IMR-90 (cell line): ENCODE data around the gene ATP7A. TPM values are rescaled to one million over a fixed set of nuclear protein-coding genes. Genes with fewer than 3 reads are reported as not detected.

Experiments used
- ATAC-seq: fragments of 200-7000 bp; cut with Tn5 transposase; 2 replicates; pipeline ENCODE4 v1.9.1; 2020; ENCODE audit warnings: low read depth, mild to moderate bottlenecking, moderate library complexity
- BruUV-seq: library from RNA; stranded (reverse); fragments of 400-500 nt; replicated peaks from 2 replicates; lab custom pipeline; 2021; lab: Mats Ljungman, UMichigan
- CTCF ChIA-PET: fragments of 300-600 bp; formaldehyde crosslinking; extraction: SDS; loops from one replicate; lab custom pipeline; 2021; ENCODE audit warnings: antibody characterized with exemption; lab: Yijun Ruan, JAX
- POLR2A ChIA-PET: fragments of 300-600 bp; sonication (Branson Sonifier 250); formaldehyde crosslinking; loops from one replicate; lab custom pipeline; 2022; ENCODE audit warnings: antibody characterized with exemption; ENCODE audit not compliant: unreplicated experiment; lab: Charles Lee
- DNase-seq: peaks from one replicate; pipeline ENCODE4 v3.0.0; 2013
- H2AFZ ChIP-seq: replicated peaks from 2 replicates; pipeline ENCODE3; 2013; ENCODE audit warnings: low read length, mild to moderate bottlenecking; ENCODE audit not compliant: poor library complexity
- H2AK5ac ChIP-seq: 2 replicates; pipeline ENCODE4 v1.6.1; 2013; ENCODE audit warnings: low read depth, low read length, inconsistent platforms
- H2AK9ac ChIP-seq: replicated peaks from 2 replicates; pipeline ENCODE3; 2013; ENCODE audit warnings: mild to moderate bottlenecking, low read depth, low read length, moderate library complexity; ENCODE audit not compliant: poor library complexity
- H2BK120ac ChIP-seq: 2 replicates; pipeline ENCODE4 v1.6.1; 2013; ENCODE audit warnings: low read depth, low read length, inconsistent platforms
- H2BK15ac ChIP-seq: 3 replicates; pipeline ENCODE4 v1.6.1; 2013; ENCODE audit warnings: low read depth, low read length, inconsistent platforms
- H2BK20ac ChIP-seq: 2 replicates; pipeline ENCODE4 v1.6.1; 2013; ENCODE audit warnings: low read depth, mild to moderate bottlenecking, inconsistent platforms, low read length, moderate library complexity
- H2BK5ac ChIP-seq: 2 replicates; pipeline ENCODE4 v1.6.1; 2013; ENCODE audit warnings: mild to moderate bottlenecking, low read depth, low read length, inconsistent platforms; ENCODE audit not compliant: poor library complexity, severe bottlenecking
- H3K14ac ChIP-seq: replicated peaks from 2 replicates; pipeline ENCODE4 v1.6.1; 2013; ENCODE audit warnings: low read depth, low read length, inconsistent platforms
- H3K18ac ChIP-seq: 2 replicates; pipeline ENCODE4 v1.6.1; 2013; ENCODE audit warnings: low read depth, low read length, control low read depth
- H3K23ac ChIP-seq: 2 replicates; pipeline ENCODE4 v1.6.1; 2013; ENCODE audit warnings: low read depth, low read length, inconsistent platforms
- H3K27ac ChIP-seq: 2 replicates; pipeline ENCODE4 v1.5.1; 2013; ENCODE audit warnings: mild to moderate bottlenecking, control low read depth, low read length; ENCODE audit not compliant: insufficient read depth
- H3K27me3 ChIP-seq: 2 replicates; pipeline ENCODE4 v1.6.1; 2013; ENCODE audit warnings: low read length; ENCODE audit not compliant: control insufficient read depth, insufficient read depth
- H3K36me3 ChIP-seq: 2 replicates; pipeline ENCODE4 v1.6.1; 2013; ENCODE audit warnings: low read length, mixed read lengths; ENCODE audit not compliant: control insufficient read depth, insufficient read depth
- H3K4ac ChIP-seq: 2 replicates; pipeline ENCODE4 v1.6.1; 2013; ENCODE audit warnings: low read depth, low read length, inconsistent platforms
- H3K4me1 ChIP-seq: 2 replicates; pipeline ENCODE4 v1.6.1; 2013; ENCODE audit warnings: low read length, mixed read lengths; ENCODE audit not compliant: control insufficient read depth, insufficient read depth
- H3K4me2 ChIP-seq: 2 replicates; pipeline ENCODE4 v1.6.1; 2013; ENCODE audit warnings: low read depth, mild to moderate bottlenecking, control low read depth, low read length, moderate library complexity
- H3K4me3 ChIP-seq: 2 replicates; pipeline ENCODE4 v1.5.1; 2013; ENCODE audit warnings: low read depth, mild to moderate bottlenecking, control low read depth, low read length, moderate library complexity; ENCODE audit not compliant: insufficient read depth
- H3K56ac ChIP-seq: 2 replicates; pipeline ENCODE4 v1.6.1; 2013; ENCODE audit warnings: low read length, inconsistent platforms; ENCODE audit not compliant: insufficient read depth; ENCODE audit errors: extremely low read depth
- H3K79me1 ChIP-seq, 2 experiments: 2 replicates each; pipeline ENCODE4 v1.6.1; 2013; ENCODE audit warnings: low read length in 2 of 2, inconsistent platforms in 1 of 2, low read depth in 1 of 2
- H3K9ac ChIP-seq: 2 replicates; pipeline ENCODE4 v1.6.1; 2013; ENCODE audit warnings: low read depth, low read length, control low read depth
- H3K9me1 ChIP-seq: 2 replicates; pipeline ENCODE4 v1.6.1; 2013; ENCODE audit warnings: low read length, inconsistent platforms; ENCODE audit not compliant: insufficient read depth
- H3K9me3 ChIP-seq: 2 replicates; pipeline ENCODE4 v1.6.1; 2013; ENCODE audit warnings: low read length; ENCODE audit not compliant: control insufficient read depth, insufficient read depth
- H4K20me1 ChIP-seq: 2 replicates; pipeline ENCODE4 v1.6.1; 2013; ENCODE audit warnings: low read length, inconsistent platforms; ENCODE audit not compliant: insufficient read depth
- H4K5ac ChIP-seq: 2 replicates; pipeline ENCODE4 v1.6.1; 2013; ENCODE audit warnings: mild to moderate bottlenecking, low read depth, low read length, control low read depth
- H4K8ac ChIP-seq, 2 experiments: 2 replicates each; pipeline ENCODE4 v1.6.1; 2013; ENCODE audit warnings: low read depth in 2 of 2, low read length in 2 of 2, control low read depth in 1 of 2, inconsistent platforms in 1 of 2
- H4K91ac ChIP-seq: 2 replicates; pipeline ENCODE4 v1.6.1; 2013; ENCODE audit warnings: low read depth, low read length, inconsistent platforms; ENCODE audit not compliant: insufficient read depth
- BHLHE40 ChIP-seq: fragments of 150-350 bp; IDR thresholded peaks from 2 replicates; pipeline ENCODE4 v1.6.1; 2016; ENCODE audit warnings: mild to moderate bottlenecking, low read depth, low read length
- CEBPB ChIP-seq: IDR thresholded peaks from 2 replicates; pipeline ENCODE4 v1.6.1; 2012; ENCODE audit warnings: low read depth, low read length, improper control_type of control experiment
- CHD1 ChIP-seq: IDR thresholded peaks from 2 replicates; pipeline ENCODE4 v1.6.1; 2012; ENCODE audit warnings: low read depth, low read length, improper control_type of control experiment
- CTCF ChIP-seq: conservative IDR thresholded peaks from 2 replicates; pipeline ENCODE4 v1.5.1; 2012; ENCODE audit warnings: mild to moderate bottlenecking, low read depth, low read length, improper control_type of control experiment
- ELK1 ChIP-seq: fragments of 150-350 bp; IDR thresholded peaks from 2 replicates; pipeline ENCODE4 v1.6.1; 2016; ENCODE audit warnings: low read depth, mild to moderate bottlenecking, low read length, moderate library complexity, borderline replicate concordance
- FOS ChIP-seq: fragments of 150-350 bp; IDR thresholded peaks from 2 replicates; pipeline ENCODE4 v1.6.1; 2016; ENCODE audit warnings: low read depth, low read length
- MAFK ChIP-seq: IDR thresholded peaks from 2 replicates; pipeline ENCODE4 v1.6.1; 2012; ENCODE audit warnings: low read depth, low read length, improper control_type of control experiment
- MAZ ChIP-seq: IDR thresholded peaks from 2 replicates; pipeline ENCODE4 v1.6.1; 2012; ENCODE audit warnings: low read depth, mild to moderate bottlenecking, low read length, improper control_type of control experiment, moderate library complexity, borderline replicate concordance
- MXI1 ChIP-seq: IDR thresholded peaks from 2 replicates; pipeline ENCODE4 v1.6.1; 2012; ENCODE audit warnings: low read depth, mild to moderate bottlenecking, low read length, moderate library complexity, borderline replicate concordance
- NFE2L2 ChIP-seq: fragments of 150-350 bp; IDR thresholded peaks from 2 replicates; pipeline ENCODE4 v1.6.1; 2016; ENCODE audit warnings: low read depth, mild to moderate bottlenecking, low read length
- POLR2A ChIP-seq: IDR thresholded peaks from 2 replicates; pipeline ENCODE4 v1.6.1; 2012; ENCODE audit warnings: mild to moderate bottlenecking, low read depth, low read length
- RAD21 ChIP-seq: IDR thresholded peaks from 2 replicates; pipeline ENCODE4 v1.6.1; 2012; ENCODE audit warnings: low read length, improper control_type of control experiment
- RCOR1 ChIP-seq: IDR thresholded peaks from 2 replicates; pipeline ENCODE4 v1.6.1; 2012; ENCODE audit warnings: mild to moderate bottlenecking, low read length, improper control_type of control experiment; ENCODE audit not compliant: insufficient replicate concordance
- RFX5 ChIP-seq: IDR thresholded peaks from 2 replicates; pipeline ENCODE4 v1.8.0; 2012; ENCODE audit warnings: low read depth, mild to moderate bottlenecking, low read length, moderate library complexity
- SMC3 ChIP-seq: fragments of 150-350 bp; IDR thresholded peaks from 2 replicates; pipeline ENCODE4 v1.6.1; 2016; ENCODE audit warnings: low read depth, mild to moderate bottlenecking, antibody characterized with exemption, low read length, moderate library complexity
- USF2 ChIP-seq: fragments of 150-350 bp; IDR thresholded peaks from 2 replicates; pipeline ENCODE4 v1.6.1; 2017; ENCODE audit warnings: mild to moderate bottlenecking, antibody characterized with exemption, low read length, low read depth
- WGBS, 2 experiments: methylation state at CpG; one replicate each; pipeline versions ENCODE4 v1.1.5 to v1.1.7; 2013; ENCODE audit warnings: missing lambda C conversion rate in 2 of 2; ENCODE audit not compliant: insufficient read length in 1 of 2; ENCODE audit errors: extremely low coverage in 2 of 2; 5-methylcytosine and 5-hydroxymethylcytosine counted together
- dilution Hi-C: fragments of 300-500 bp; cut with HindIII; formaldehyde crosslinking; loops from one replicate; pipeline ENCODE4 v1.14.3; 2018; ENCODE audit warnings: low sequenced_read_pairs; ENCODE audit not compliant: unreplicated experiment
- in situ Hi-C: fragments of 300-500 bp; cut with MboI; formaldehyde crosslinking; loops from 3 replicates; pipeline ENCODE4 v1.14.3; 2019; ENCODE audit warnings: low sequenced_read_pairs, inconsistent platforms, mixed read lengths
- intact Hi-C: fragments of 100-400 bp; cut with micrococcal nuclease; formaldehyde crosslinking; loops from 2 replicates; pipeline ENCODE4 v1.10.0; 2022
- polyA plus RNA-seq, 3 experiments: library from polyadenylated mRNA; depleted of rRNA; stranded (reverse); fragments of >200 nt; gene quantifications; 2 replicates each; pipeline ENCODE4 v1.2.3, GENCODE V29; 2012; ENCODE audit warnings: low replicate concordance in 1 of 3
- total RNA-seq: library from RNA; depleted of rRNA; stranded (reverse); fragments of >200 nt; gene quantifications from 2 replicates; pipeline ENCODE4 v1.2.3, GENCODE V29; 2012

Gene ATP7A
- total and polyA plus RNA-seq, 2 of the 4 experiments (the other 2 are of a cell fraction): 4.2 to 22.4 TPM

GRCh38 chrX:77977518-77977917 is 67.0 kb downstream of the ATP7A start:
- Histone ChIP-seq H3K9ac (no peak overlapping the region), H4K20me1 (no peaks in the 10 kb centered on the region), H4K8ac (no peak overlapping the region), H3K4me1 (no peaks in the 10 kb centered on the region), H2BK5ac (no peak overlapping the region), H4K91ac (no peak overlapping the region), H3K23ac (no peak overlapping the region), H3K4me3 (no peak overlapping the region), H3K36me3 (no peaks in the 10 kb centered on the region), H3K27me3 (no peaks in the 10 kb centered on the region), H2BK15ac (no peak overlapping the region), H3K18ac (no peak overlapping the region), H3K14ac (no peak overlapping the region), H2AK5ac (no peak overlapping the region), H3K4ac (no peak overlapping the region), H3K79me1 (no peaks in the 10 kb centered on the region), H3K4me2 (no peak overlapping the region), H2AFZ (no peak overlapping the region), H2AK9ac (no peak overlapping the region), H3K27ac (no peak overlapping the region), H3K9me1 (no peaks in the 10 kb centered on the region), H2BK120ac (no peak overlapping the region), H2BK20ac (no peak overlapping the region), H4K5ac (no peak overlapping the region), H3K56ac (no peak overlapping the region), H3K9me3 (no peaks in the 10 kb centered on the region)
- in situ Hi-C loops (no loop called here), intact Hi-C loops (no loop called here), dilution Hi-C loops (no loop called here)
- TF ChIP-seq POLR2A (no peak), NFE2L2 (no peak), FOS (no peak), RCOR1 (no peak), CTCF (no peak), CHD1 (no peak), BHLHE40 (no peak), MAFK (no peak), USF2 (no peak), MXI1 (no peak), SMC3 (no peak), MAZ (no peak), RFX5 (no peak), RAD21 (no peak), CEBPB (no peak), ELK1 (no peak)
- no TSS peak for BruUV-seq
- CTCF ChIA-PET: no interaction called here
- no CpG with 5 or more reads among the region's 1 CpG for WGBS, 2 experiments
- POLR2A ChIA-PET: no interaction called here
- DNase-seq (no peak), ATAC-seq (no peak)
